NCI-H69 (cell line): ENCODE results near the gene RELB.

Source experiments
- DNase-seq: peaks from one replicate; lab custom pipeline; 2025; lab: John Stamatoyannopoulos, UW

RELB gene

DNA sequence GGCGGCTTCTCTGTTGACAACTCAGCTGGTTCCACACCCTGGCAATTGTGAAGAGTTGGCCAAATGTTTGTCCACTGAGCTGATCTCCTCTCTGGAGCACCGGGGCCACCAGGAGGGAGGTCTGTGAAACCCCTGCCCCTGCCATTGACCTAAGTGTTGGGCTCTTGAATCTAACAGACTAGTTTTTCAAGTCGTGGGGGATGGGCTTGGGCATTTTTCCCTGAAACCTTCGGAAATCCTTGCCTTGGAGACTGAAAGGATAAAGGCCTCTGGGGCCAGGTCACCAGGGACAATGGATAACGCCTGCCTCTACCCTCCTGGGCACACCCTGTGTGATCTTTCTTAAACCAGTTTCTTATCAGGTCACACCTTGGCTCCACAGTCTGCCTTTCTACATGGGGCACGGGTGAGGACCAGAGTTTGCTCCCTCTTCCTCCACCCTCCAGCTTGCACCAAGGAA lies 78.7 kb downstream of the RELB start:
- DNase-seq = no peak

DNA sequence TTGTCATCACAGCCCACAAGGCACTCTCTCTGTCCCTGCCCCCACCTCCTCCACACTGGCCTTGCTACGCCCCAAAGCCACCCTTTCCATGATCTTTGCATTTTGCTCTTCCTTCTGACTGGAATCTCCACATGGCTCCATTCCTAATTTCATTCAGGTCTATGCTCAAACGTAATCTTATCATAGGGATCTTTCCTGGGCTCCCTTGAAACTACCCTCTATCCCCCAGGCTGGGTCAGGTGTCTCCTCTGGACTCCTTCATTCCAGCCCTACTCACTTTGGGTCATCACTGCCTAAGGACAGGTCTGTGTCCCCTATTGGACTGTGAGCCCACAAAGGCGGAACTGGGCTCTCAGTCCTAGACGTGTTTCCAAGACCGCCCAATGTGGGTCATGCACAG lies 80.9 kb downstream of the RELB start:
- DNase-seq = no peak

- no peak for DNase-seq
These were observed 85.2 kb downstream of the RELB start for GRCh38 chr19:45086480-45086879.

GRCh38 chr19:45087531-45087930 lies 86.3 kb downstream of the RELB start:
- DNase-seq = no peak
